ENCODE data around the gene MLLT11. TPM values are rescaled to one million over a fixed set of nuclear protein-coding genes. Genes with fewer than 3 reads are reported as not detected.

The MLLT11 gene
- total and polyA plus RNA-seq, 10 of the 15 experiments (the other 5 are each of a cell fraction or from before 2014, with no cell fraction given), result 6.2 to 27.3 (median 9.2) TPM

DNA sequence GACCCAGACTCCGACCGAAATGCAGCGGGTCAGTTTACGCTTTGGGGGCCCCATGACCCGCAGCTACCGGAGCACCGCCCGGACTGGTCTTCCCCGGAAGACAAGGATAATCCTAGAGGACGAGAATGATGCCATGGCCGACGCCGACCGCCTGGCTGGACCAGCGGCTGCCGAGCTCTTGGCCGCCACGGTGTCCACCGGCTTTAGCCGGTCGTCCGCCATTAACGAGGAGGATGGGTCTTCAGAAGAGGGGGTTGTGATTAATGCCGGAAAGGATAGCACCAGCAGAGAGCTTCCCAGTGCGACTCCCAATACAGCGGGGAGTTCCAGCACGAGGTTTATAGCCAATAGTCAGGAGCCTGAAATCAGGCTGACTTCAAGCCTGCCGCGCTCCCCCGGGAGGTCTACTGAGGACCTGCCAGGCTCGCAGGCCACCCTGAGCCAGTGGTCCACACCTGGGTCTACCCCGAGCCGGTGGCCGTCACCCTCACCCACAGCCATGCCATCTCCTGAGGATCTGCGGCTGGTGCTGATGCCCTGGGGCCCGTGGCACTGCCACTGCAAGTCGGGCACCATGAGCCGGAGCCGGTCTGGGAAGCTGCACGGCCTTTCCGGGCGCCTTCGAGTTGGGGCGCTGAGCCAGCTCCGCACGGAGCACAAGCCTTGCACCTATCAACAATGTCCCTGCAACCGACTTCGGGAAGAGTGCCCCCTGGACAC is 12.1 kb upstream of the MLLT11 start (continued):
- TF ChIP-seq, protein P1, sequence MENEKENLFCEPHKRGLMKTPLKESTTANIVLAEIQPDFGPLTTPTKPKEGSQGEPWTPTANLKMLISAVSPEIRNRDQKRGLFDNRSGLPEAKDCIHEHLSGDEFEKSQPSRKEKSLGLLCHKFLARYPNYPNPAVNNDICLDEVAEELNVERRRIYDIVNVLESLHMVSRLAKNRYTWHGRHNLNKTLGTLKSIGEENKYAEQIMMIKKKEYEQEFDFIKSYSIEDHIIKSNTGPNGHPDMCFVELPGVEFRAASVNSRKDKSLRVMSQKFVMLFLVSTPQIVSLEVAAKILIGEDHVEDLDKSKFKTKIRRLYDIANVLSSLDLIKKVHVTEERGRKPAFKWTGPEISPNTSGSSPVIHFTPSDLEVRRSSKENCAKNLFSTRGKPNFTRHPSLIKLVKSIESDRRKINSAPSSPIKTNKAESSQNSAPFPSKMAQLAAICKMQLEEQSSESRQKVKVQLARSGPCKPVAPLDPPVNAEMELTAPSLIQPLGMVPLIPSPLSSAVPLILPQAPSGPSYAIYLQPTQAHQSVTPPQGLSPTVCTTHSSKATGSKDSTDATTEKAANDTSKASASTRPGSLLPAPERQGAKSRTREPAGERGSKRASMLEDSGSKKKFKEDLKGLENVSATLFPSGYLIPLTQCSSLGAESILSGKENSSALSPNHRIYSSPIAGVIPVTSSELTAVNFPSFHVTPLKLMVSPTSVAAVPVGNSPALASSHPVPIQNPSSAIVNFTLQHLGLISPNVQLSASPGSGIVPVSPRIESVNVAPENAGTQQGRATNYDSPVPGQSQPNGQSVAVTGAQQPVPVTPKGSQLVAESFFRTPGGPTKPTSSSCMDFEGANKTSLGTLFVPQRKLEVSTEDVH (IDR thresholded peaks at IDR 0.05; ENCODE audit: low read depth, partially characterized antibody), result no peak
- TF ChIP-seq BCL11A (IDR thresholded peaks at IDR 0.05; ENCODE audit: low read depth, low read length), result no peak
- TF ChIP-seq SPI1 (IDR thresholded peaks at IDR 0.05; ENCODE audit: borderline replicate concordance, insufficient read depth, low read depth, low read length), result no peak
- TF ChIP-seq, protein P2, sequence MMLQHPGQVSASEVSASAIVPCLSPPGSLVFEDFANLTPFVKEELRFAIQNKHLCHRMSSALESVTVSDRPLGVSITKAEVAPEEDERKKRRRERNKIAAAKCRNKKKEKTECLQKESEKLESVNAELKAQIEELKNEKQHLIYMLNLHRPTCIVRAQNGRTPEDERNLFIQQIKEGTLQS (IDR thresholded peaks at IDR 0.05; ENCODE audit: borderline replicate concordance, extremely low read depth, low read depth, low read length), result no peak
- TF ChIP-seq WRNIP1 (IDR thresholded peaks at IDR 0.05; ENCODE audit: borderline replicate concordance, low read depth, low read length), result no peak
- TF ChIP-seq KLF5 (IDR thresholded peaks at IDR 0.05; ENCODE audit: partially characterized antibody), result no peak
- no peak for TF ChIP-seq CHD1 (IDR thresholded peaks at IDR 0.05; ENCODE audit: low read depth, low read length)
- 0 out of 2 replicates have a peak, but pooled peaks have one; percentile 21 for TF ChIP-seq SMC3 (IDR thresholded peaks at IDR 0.05; ENCODE audit: borderline replicate concordance, low read length)
- no peak for TF ChIP-seq NR2C2 (IDR thresholded peaks at IDR 0.05; ENCODE audit: borderline replicate concordance, control insufficient read depth, insufficient read length, low read depth)
- no peak for TF ChIP-seq ZSCAN29 (IDR thresholded peaks at IDR 0.05)
- TF ChIP-seq TARDBP (IDR thresholded peaks at IDR 0.05; ENCODE audit: borderline replicate concordance), result no peak
- no peak for TF ChIP-seq HDAC2 (IDR thresholded peaks at IDR 0.05)
- TF ChIP-seq NRF1 (conservative IDR thresholded peaks at IDR 0.05; ENCODE audit: low read depth, low read length), result no peak
- TF ChIP-seq, protein P3, sequence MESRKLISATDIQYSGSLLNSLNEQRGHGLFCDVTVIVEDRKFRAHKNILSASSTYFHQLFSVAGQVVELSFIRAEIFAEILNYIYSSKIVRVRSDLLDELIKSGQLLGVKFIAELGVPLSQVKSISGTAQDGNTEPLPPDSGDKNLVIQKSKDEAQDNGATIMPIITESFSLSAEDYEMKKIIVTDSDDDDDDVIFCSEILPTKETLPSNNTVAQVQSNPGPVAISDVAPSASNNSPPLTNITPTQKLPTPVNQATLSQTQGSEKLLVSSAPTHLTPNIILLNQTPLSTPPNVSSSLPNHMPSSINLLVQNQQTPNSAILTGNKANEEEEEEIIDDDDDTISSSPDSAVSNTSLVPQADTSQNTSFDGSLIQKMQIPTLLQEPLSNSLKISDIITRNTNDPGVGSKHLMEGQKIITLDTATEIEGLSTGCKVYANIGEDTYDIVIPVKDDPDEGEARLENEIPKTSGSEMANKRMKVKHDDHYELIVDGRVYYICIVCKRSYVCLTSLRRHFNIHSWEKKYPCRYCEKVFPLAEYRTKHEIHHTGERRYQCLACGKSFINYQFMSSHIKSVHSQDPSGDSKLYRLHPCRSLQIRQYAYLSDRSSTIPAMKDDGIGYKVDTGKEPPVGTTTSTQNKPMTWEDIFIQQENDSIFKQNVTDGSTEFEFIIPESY (IDR thresholded peaks at IDR 0.05), result no peak
- TF ChIP-seq, protein P4, sequence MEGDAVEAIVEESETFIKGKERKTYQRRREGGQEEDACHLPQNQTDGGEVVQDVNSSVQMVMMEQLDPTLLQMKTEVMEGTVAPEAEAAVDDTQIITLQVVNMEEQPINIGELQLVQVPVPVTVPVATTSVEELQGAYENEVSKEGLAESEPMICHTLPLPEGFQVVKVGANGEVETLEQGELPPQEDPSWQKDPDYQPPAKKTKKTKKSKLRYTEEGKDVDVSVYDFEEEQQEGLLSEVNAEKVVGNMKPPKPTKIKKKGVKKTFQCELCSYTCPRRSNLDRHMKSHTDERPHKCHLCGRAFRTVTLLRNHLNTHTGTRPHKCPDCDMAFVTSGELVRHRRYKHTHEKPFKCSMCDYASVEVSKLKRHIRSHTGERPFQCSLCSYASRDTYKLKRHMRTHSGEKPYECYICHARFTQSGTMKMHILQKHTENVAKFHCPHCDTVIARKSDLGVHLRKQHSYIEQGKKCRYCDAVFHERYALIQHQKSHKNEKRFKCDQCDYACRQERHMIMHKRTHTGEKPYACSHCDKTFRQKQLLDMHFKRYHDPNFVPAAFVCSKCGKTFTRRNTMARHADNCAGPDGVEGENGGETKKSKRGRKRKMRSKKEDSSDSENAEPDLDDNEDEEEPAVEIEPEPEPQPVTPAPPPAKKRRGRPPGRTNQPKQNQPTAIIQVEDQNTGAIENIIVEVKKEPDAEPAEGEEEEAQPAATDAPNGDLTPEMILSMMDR (IDR thresholded peaks at IDR 0.05 in 2 of 3, conservative IDR thresholded peaks at IDR 0.05 in 1 of 3; ENCODE audit: control insufficient read depth in 2 of 3, extremely low read depth in 1 of 3, insufficient read depth in 1 of 3, low read depth in 3 of 3, low read length in 3 of 3), result peak in 2 of 3 experiments; percentile 47 to 54; a peak in 5 of 6 replicates
- TF ChIP-seq ETV6 (conservative IDR thresholded peaks at IDR 0.05 in 1 of 2, IDR thresholded peaks at IDR 0.05 in 1 of 2; ENCODE audit: borderline replicate concordance in 1 of 2, low read depth in 1 of 2), result no peak
- TF ChIP-seq, protein P5, sequence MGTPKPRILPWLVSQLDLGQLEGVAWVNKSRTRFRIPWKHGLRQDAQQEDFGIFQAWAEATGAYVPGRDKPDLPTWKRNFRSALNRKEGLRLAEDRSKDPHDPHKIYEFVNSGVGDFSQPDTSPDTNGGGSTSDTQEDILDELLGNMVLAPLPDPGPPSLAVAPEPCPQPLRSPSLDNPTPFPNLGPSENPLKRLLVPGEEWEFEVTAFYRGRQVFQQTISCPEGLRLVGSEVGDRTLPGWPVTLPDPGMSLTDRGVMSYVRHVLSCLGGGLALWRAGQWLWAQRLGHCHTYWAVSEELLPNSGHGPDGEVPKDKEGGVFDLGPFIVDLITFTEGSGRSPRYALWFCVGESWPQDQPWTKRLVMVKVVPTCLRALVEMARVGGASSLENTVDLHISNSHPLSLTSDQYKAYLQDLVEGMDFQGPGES (IDR thresholded peaks at IDR 0.05), result no peak
- TF ChIP-seq PAX5 (IDR thresholded peaks at IDR 0.05; ENCODE audit: borderline replicate concordance, low read depth, low read length), result no peak
- TF ChIP-seq RFX5 (IDR thresholded peaks at IDR 0.05; ENCODE audit: low read depth, low read length), result no peak

Measured in GM12878 (cell line).